Effector memory CD4-positive, alpha-beta T cell (primary cell): ENCODE results near the gene IL17RB.

Experiments
- DNase-seq, 3 donors: peaks; one replicate each; pipeline ENCODE4 v3.0.0-alpha.2; 2020
- H3K27ac ChIP-seq: 2 replicates; pipeline ENCODE4 v1.7.0; 2013; ENCODE audit warnings: mild to moderate bottlenecking, low read length, moderate library complexity; ENCODE audit not compliant: insufficient read depth, poor library complexity, severe bottlenecking
- H3K27me3 ChIP-seq: replicated peaks from 2 replicates; pipeline ENCODE4 v1.7.0; 2013; ENCODE audit warnings: mild to moderate bottlenecking, low read length; ENCODE audit not compliant: insufficient read depth, control insufficient read depth, poor library complexity, severe bottlenecking
- H3K36me3 ChIP-seq: 2 replicates; pipeline ENCODE4 v1.7.0; 2013; ENCODE audit warnings: mild to moderate bottlenecking, low read length, moderate library complexity; ENCODE audit not compliant: control insufficient read depth, insufficient read depth
- H3K4me1 ChIP-seq: 2 replicates; pipeline ENCODE4 v1.7.0; 2013; ENCODE audit warnings: low read length, mild to moderate bottlenecking; ENCODE audit not compliant: control insufficient read depth, insufficient read depth, poor library complexity, severe bottlenecking
- H3K4me3 ChIP-seq: 2 replicates; pipeline ENCODE4 v1.7.0; 2013; ENCODE audit warnings: low read length, low read depth, mild to moderate bottlenecking; ENCODE audit not compliant: insufficient read depth, poor library complexity, severe bottlenecking
- H3K9me3 ChIP-seq: 2 replicates; pipeline ENCODE4 v1.7.0; 2013; ENCODE audit warnings: mild to moderate bottlenecking, low read length, moderate library complexity; ENCODE audit not compliant: control insufficient read depth

IL17RB gene

GRCh38 chr3:53885239-53885638, 38.9 kb downstream of the IL17RB start:
- no peak for DNase-seq
- Histone ChIP-seq H3K4me3 (no peak overlapping the region), H3K27me3 (no peaks in the 10 kb centered on the region), H3K4me1 (peaks cover 15% of the 10 kb centered on the region), H3K36me3 (peaks cover 16% of the 10 kb centered on the region), H3K9me3 (no peaks in the 10 kb centered on the region), H3K27ac (no peak overlapping the region)

GRCh38 chr3:53887446-53887845, 41.1 kb downstream of the IL17RB start:
- H3K4me3 ChIP-seq, result no peak overlapping the region
- H3K27ac ChIP-seq, result no peak overlapping the region
- DNase-seq, result no peak
- no peaks in the 10 kb centered on the region for H3K9me3 ChIP-seq
- peaks cover 16% of the 10 kb centered on the region for H3K36me3 ChIP-seq
- no peaks in the 10 kb centered on the region for H3K27me3 ChIP-seq
- H3K4me1 ChIP-seq, result peaks cover 14% of the 10 kb centered on the region

GRCh38 chr3:53888232-53888631, 41.9 kb downstream of the IL17RB start:
- Histone ChIP-seq H3K9me3 (no peaks in the 10 kb centered on the region), H3K27ac (no peak overlapping the region), H3K4me1 (peaks cover 14% of the 10 kb centered on the region), H3K27me3 (no peaks in the 10 kb centered on the region), H3K4me3 (no peak overlapping the region), H3K36me3 (peaks cover 16% of the 10 kb centered on the region)
- DNase-seq, result no peak

- H3K4me1 ChIP-seq, result peaks cover 14% of the 10 kb centered on the region
- H3K4me3 ChIP-seq, result peak overlapping the region; percentile 87
- DNase-seq, result peak; percentile 32 to 61 (median 45)
- H3K36me3 ChIP-seq, result peaks cover 11% of the 10 kb centered on the region
- H3K9me3 ChIP-seq, result no peaks in the 10 kb centered on the region
- no peaks in the 10 kb centered on the region for H3K27me3 ChIP-seq
- H3K27ac ChIP-seq, result peak overlapping the region; percentile 97
Observed at GRCh38 chr3:53890726-53891475, 44.5 kb downstream of the IL17RB start.

- Histone ChIP-seq H3K4me3 (peak within 1 kb of the TSS; percentile 87), H3K4me1 (peaks cover 14% of the 10 kb centered on the region), H3K9me3 (no peaks in the 10 kb centered on the region), H3K36me3 (peaks cover 5% of the 10 kb centered on the region), H3K27ac (peak within 1 kb of the TSS; percentile 97), H3K27me3 (no peaks in the 10 kb centered on the region)
- DNase-seq, result peak; percentile 96 to 97 (median 97)
Observed at GRCh38 chr3:53891497-53892285, 45.3 kb downstream of the IL17RB start, which contains the start of gene SELENOK. TSS of gene SELENOK (minus strand) at chr3:53891859.

- H3K4me3 ChIP-seq, result peak overlapping the region; percentile 87
- no peak for DNase-seq
- no peaks in the 10 kb centered on the region for H3K9me3 ChIP-seq
- H3K27ac ChIP-seq, result peak overlapping the region; percentile 97
- H3K4me1 ChIP-seq, result peaks cover 14% of the 10 kb centered on the region
- no peaks in the 10 kb centered on the region for H3K36me3 ChIP-seq
- no peaks in the 10 kb centered on the region for H3K27me3 ChIP-seq
Observed at GRCh38 chr3:53892286-53892637, 45.9 kb downstream of the IL17RB start.

GRCh38 chr3:53899750-53900149, 53.4 kb downstream of the IL17RB start:
- no peaks in the 10 kb centered on the region for H3K36me3 ChIP-seq
- DNase-seq, result no peak
- no peaks in the 10 kb centered on the region for H3K4me1 ChIP-seq
- no peak overlapping the region for H3K4me3 ChIP-seq
- H3K27me3 ChIP-seq, result no peaks in the 10 kb centered on the region
- H3K9me3 ChIP-seq, result no peaks in the 10 kb centered on the region
- no peak overlapping the region for H3K27ac ChIP-seq

GRCh38 chr3:53900666-53901331, 54.4 kb downstream of the IL17RB start:
- Histone ChIP-seq H3K36me3 (no peaks in the 10 kb centered on the region), H3K4me1 (no peaks in the 10 kb centered on the region), H3K27me3 (no peaks in the 10 kb centered on the region), H3K9me3 (no peaks in the 10 kb centered on the region), H3K27ac (no peak overlapping the region), H3K4me3 (no peak overlapping the region)
- no peak for DNase-seq

GRCh38 chr3:53902067-53902466, 55.7 kb downstream of the IL17RB start:
- H3K27ac ChIP-seq, result no peak overlapping the region
- H3K36me3 ChIP-seq, result no peaks in the 10 kb centered on the region
- no peak overlapping the region for H3K4me3 ChIP-seq
- no peaks in the 10 kb centered on the region for H3K27me3 ChIP-seq
- no peaks in the 10 kb centered on the region for H3K4me1 ChIP-seq
- no peaks in the 10 kb centered on the region for H3K9me3 ChIP-seq
- no peak for DNase-seq

- H3K4me1 ChIP-seq, result no peaks in the 10 kb centered on the region
- no peak overlapping the region for H3K4me3 ChIP-seq
- no peaks in the 10 kb centered on the region for H3K27me3 ChIP-seq
- no peak overlapping the region for H3K27ac ChIP-seq
- no peak for DNase-seq
- H3K9me3 ChIP-seq, result no peaks in the 10 kb centered on the region
- H3K36me3 ChIP-seq, result no peaks in the 10 kb centered on the region
Observed at GRCh38 chr3:53902711-53903110, 56.3 kb downstream of the IL17RB start.
